ENCODE measurements around the gene OPN1LW.
A peak's percentile ranks its signal among the peaks of the same experiment; 100 is the strongest.
"Not testable (repeated sequence)": the region's sequence is repeated elsewhere in the genome, so short reads cannot be mapped to it uniquely, and the experiment has no call there.

OPN1LW gene

DNA sequence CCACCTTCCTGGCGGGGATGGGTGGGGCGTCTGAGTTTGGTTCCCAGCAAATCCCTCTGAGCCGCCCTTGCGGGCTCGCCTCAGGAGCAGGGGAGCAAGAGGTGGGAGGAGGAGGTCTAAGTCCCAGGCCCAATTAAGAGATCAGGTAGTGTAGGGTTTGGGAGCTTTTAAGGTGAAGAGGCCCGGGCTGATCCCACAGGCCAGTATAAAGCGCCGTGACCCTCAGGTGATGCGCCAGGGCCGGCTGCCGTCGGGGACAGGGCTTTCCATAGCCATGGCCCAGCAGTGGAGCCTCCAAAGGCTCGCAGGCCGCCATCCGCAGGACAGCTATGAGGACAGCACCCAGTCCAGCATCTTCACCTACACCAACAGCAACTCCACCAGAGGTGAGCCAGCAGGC, at the start of gene OPN1LW:
OPN1LW (plus strand) TSS at position 234 of the 400 bp plus-strand sequence; CDS start at position 275, 41 bp downstream.
- not testable (repeated sequence) for H3K27ac ChIP-seq (ENCODE audit: low read length); H3K9me3 ChIP-seq (ENCODE audit: control insufficient read depth in 2 of 2, low read length in 2 of 2); H3K9ac ChIP-seq (ENCODE audit: low read length in 2 of 2); H3K27me3 ChIP-seq (ENCODE audit: control insufficient read depth in 1 of 2, insufficient read depth in 2 of 2, low read length in 2 of 2); H3K36me3 ChIP-seq (ENCODE audit: control insufficient read depth in 2 of 2, insufficient read depth in 2 of 2, low read length in 2 of 2); H3K4me1 ChIP-seq (ENCODE audit: control insufficient read depth, insufficient read depth, low read length); H3K4me3 ChIP-seq (ENCODE audit: low read length in 2 of 2)

DNA sequence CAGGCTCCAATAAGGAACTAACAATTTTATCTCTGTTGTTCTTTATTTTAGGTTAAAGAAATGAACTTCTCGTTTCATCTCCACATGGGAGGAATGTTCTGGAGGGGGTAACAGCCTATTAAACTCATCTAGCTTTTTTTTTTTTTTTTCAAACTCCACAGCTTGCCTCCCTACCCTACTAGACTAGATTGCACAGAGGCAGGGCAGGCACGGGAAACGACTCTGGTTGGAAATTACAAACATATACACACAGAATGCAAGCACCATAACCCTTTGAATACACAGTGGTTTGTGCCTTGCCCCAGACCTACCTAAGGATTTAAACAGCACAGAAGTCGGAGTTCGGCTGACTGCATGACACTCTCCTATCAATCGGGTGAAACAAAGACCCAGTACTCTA, 49.2 kb upstream of the OPN1LW start:
- H3K27me3 ChIP-seq (ENCODE audit: control insufficient read depth in 1 of 2, insufficient read depth in 2 of 2, low read length in 2 of 2) = peaks cover 0 to 2% of the 10 kb centered on the region in 2 donors
- H3K9ac ChIP-seq (ENCODE audit: low read length in 2 of 2) = peak overlapping the region in 1 of 2 donors; percentile 80
- H3K4me3 ChIP-seq (ENCODE audit: low read length in 2 of 2) = peak overlapping the region; percentile 82 to 83
- H3K27ac ChIP-seq (ENCODE audit: low read length) = no peak overlapping the region
- H3K4me1 ChIP-seq (ENCODE audit: control insufficient read depth, insufficient read depth, low read length) = peaks cover 32% of the 10 kb centered on the region
- H3K36me3 ChIP-seq (ENCODE audit: control insufficient read depth in 2 of 2, insufficient read depth in 2 of 2, low read length in 2 of 2) = no peaks in the 10 kb centered on the region
- H3K9me3 ChIP-seq (ENCODE audit: control insufficient read depth in 2 of 2, low read length in 2 of 2) = no peaks in the 10 kb centered on the region

DNA sequence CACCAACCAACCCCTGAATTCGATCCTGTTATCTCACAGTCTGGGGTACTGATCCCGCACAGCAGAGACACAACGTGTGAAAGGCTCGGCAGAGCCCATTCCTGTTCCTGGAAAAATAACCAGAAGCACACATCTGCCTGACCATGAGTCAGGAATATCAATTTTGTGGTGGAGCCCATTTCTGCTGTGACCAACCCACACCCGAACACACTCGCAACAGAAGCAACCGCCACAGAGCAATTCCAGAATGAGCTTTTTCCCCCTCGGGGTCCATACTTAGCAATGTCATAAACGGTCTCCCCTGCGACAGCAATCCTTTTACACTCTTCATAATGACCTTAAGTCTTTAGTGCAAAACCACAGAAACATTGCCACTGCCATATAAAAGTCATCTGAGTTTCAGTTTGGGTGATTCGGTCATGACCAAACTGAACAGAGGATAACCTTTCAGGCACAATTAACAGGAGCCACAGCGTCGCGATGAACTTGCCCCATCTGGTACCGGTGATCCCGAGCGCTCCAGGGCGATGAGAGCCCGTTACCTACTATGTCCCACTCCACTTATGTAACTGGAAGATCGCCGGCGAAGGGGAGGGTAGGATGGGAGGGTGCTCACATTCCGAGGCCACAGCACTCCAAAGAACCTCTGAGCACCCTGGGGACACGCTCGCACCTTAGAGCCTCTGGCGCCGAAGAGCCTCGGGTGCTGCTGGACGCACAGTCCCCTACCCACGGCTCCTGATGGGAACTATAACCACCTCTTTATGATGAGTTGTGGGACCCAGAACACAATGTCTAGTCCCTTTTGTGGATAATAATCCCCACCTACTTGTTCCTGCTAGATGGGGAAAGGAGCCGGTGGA, 47.7 kb upstream of the OPN1LW start:
- H3K9me3 ChIP-seq (ENCODE audit: control insufficient read depth in 2 of 2, low read length in 2 of 2) = no peaks in the 10 kb centered on the region
- no peaks in the 10 kb centered on the region for H3K36me3 ChIP-seq (ENCODE audit: control insufficient read depth in 2 of 2, insufficient read depth in 2 of 2, low read length in 2 of 2)
- H3K27ac ChIP-seq (ENCODE audit: low read length) = peak overlapping the region; percentile 75
- H3K4me1 ChIP-seq (ENCODE audit: control insufficient read depth, insufficient read depth, low read length) = peaks cover 32% of the 10 kb centered on the region
- peak overlapping the region; percentile 79 to 80 for H3K9ac ChIP-seq (ENCODE audit: low read length in 2 of 2)
- H3K4me3 ChIP-seq (ENCODE audit: low read length in 2 of 2) = peak overlapping the region; percentile 82 to 83
- H3K27me3 ChIP-seq (ENCODE audit: control insufficient read depth in 1 of 2, insufficient read depth in 2 of 2, low read length in 2 of 2) = peaks cover 0 to 2% of the 10 kb centered on the region in 2 donors

DNA sequence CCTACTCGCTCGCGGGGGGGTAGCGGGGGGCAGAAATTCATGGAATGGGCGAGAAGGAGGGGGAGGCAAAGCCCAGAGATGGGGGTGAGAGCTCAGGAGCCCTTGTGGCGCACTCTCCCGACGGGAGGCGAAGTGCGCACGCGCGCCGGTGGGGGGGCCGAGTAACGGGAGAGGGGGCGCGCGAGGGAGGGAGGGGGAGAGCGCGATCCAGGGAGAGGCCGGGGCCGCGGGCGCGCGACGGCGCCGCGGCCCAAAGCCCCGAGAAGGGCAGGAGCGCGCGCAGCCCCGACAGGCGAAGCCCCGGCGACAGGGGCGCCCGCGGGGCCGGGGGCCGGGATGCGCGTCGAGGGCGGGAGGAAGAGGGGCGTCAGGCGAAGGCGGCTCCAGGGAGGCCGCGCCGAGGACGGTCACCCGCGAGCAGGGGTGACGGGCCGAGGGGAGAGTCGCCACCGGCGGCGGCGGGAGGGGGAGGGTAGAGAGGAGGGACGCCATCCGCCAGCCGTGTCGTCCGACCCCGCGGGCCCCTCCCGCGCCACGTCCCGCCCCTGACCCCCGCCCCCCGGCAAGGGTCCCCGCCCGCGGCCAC, 46.9 kb upstream of the OPN1LW start:
- H3K36me3 ChIP-seq (ENCODE audit: control insufficient read depth in 2 of 2, insufficient read depth in 2 of 2, low read length in 2 of 2) = no peaks in the 10 kb centered on the region
- H3K27ac ChIP-seq (ENCODE audit: low read length) = peak overlapping the region; percentile 75
- peaks cover 27% of the 10 kb centered on the region for H3K4me1 ChIP-seq (ENCODE audit: control insufficient read depth, insufficient read depth, low read length)
- H3K9me3 ChIP-seq (ENCODE audit: control insufficient read depth in 2 of 2, low read length in 2 of 2) = no peaks in the 10 kb centered on the region
- peak overlapping the region; percentile 82 to 83 for H3K4me3 ChIP-seq (ENCODE audit: low read length in 2 of 2)
- H3K27me3 ChIP-seq (ENCODE audit: control insufficient read depth in 1 of 2, insufficient read depth in 2 of 2, low read length in 2 of 2) = peaks cover 0 to 2% of the 10 kb centered on the region in 2 donors
- H3K9ac ChIP-seq (ENCODE audit: low read length in 2 of 2) = peak overlapping the region; percentile 79 to 80

DNA sequence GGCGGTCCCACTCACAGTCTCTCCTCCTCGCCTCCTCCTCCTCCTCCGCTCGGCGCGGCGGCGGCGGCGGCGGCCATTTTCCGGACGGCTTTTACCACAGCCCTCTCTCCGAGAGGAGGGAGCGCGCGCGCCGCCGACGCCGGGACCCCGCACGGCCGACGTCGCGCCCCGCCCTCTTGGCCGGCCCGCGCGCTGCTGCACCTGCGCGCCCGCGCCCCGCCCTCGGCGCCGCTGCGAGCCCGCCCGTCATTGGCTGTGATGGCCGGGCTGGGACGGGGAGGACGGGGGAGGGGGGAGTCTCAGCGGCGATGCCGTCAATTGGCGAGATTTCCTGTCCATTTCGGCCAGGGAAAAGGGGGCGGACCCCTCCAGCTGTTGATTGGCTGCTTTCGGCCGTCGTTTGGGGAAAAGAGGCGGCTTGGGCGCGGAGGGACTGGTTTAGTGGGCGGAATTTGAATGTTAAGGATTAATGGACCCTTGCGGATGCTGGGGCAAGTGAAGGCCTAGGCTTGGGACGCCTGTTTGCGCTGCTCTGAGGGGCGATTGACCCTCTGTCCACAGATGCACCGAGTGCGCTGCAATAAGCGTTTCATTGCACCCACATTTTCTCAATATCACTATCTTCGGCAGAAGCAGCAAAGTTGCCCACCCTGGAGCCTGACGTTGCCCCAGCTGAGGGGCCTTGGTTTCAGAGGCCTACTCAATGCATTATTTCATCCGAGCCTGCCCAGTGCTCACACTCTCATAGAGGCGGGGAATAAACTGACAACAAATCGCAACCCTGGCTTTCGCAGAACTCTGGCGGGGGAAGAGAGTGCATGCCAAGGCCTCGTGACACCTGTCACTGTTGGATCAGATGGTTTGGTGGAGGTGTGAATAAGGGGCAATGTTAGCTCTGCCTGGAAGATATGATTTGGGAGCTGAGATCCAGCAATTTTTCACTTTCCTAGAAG, 46.2 kb upstream of the OPN1LW start, which contains the start of gene MECP2:
MECP2 (minus strand) TSS at position 129 of the 953 bp plus-strand sequence.
- H3K4me1 ChIP-seq (ENCODE audit: control insufficient read depth, insufficient read depth, low read length) = peaks cover 21% of the 10 kb centered on the region
- H3K9ac ChIP-seq (ENCODE audit: low read length in 2 of 2) = peak within 1 kb of the TSS; percentile 79 to 80
- H3K9me3 ChIP-seq (ENCODE audit: control insufficient read depth in 2 of 2, low read length in 2 of 2) = no peaks in the 10 kb centered on the region
- H3K27me3 ChIP-seq (ENCODE audit: control insufficient read depth in 1 of 2, insufficient read depth in 2 of 2, low read length in 2 of 2) = peaks cover 0 to 2% of the 10 kb centered on the region in 2 donors
- no peaks in the 10 kb centered on the region for H3K36me3 ChIP-seq (ENCODE audit: control insufficient read depth in 2 of 2, insufficient read depth in 2 of 2, low read length in 2 of 2)
- peak within 1 kb of the TSS; percentile 75 for H3K27ac ChIP-seq (ENCODE audit: low read length)
- peak within 1 kb of the TSS; percentile 82 to 83 for H3K4me3 ChIP-seq (ENCODE audit: low read length in 2 of 2)

DNA sequence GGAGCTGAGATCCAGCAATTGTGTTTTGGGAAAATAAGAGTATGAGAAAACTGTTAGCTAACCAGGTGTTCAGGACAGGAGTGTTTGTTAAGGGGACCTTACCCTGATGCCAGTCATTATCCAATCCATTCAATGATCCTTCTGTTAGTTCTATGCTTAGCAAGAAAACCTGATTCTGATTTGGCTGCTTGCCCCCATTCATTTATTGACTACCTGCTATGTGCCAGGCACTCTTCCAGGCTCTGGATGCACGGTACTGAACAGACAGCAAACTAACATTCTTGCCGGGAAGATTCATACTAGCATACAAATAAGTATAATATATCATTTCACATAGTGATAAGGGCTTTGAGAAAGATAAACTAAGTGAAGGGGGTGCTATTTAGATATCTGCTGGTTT, 45.5 kb upstream of the OPN1LW start:
- Histone ChIP-seq H3K27ac (ENCODE audit: low read length) (no peak overlapping the region), H3K4me3 (ENCODE audit: low read length in 2 of 2) (no peak overlapping the region), H3K9ac (ENCODE audit: low read length in 2 of 2) (no peak overlapping the region), H3K4me1 (ENCODE audit: control insufficient read depth, insufficient read depth, low read length) (peaks cover 21% of the 10 kb centered on the region), H3K36me3 (ENCODE audit: control insufficient read depth in 2 of 2, insufficient read depth in 2 of 2, low read length in 2 of 2) (no peaks in the 10 kb centered on the region), H3K9me3 (ENCODE audit: control insufficient read depth in 2 of 2, low read length in 2 of 2) (no peaks in the 10 kb centered on the region), H3K27me3 (ENCODE audit: control insufficient read depth in 1 of 2, insufficient read depth in 2 of 2, low read length in 2 of 2) (peaks cover 0 to 2% of the 10 kb centered on the region in 2 donors)

DNA sequence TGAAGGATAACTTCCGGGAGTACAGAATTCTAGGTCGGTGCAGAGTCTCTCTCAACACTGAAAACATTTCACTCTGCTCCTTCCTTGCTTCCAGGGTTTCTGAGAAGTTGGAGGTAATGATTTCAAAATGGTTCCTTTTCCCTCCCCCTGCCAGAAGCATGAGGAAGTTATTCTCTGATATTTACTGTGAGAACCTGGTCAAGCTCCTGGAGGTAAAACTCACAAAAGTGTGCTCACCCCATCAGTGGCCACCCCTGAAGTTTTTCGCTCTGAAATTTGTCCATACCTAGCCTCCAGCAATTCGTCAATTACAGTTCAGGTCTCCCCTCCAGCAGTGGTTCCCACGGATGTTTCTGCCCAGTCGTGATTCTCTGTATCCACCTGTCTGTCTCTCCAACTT, 30.3 kb upstream of the OPN1LW start:
- H3K36me3 ChIP-seq (ENCODE audit: control insufficient read depth in 2 of 2, insufficient read depth in 2 of 2, low read length in 2 of 2) = no peaks in the 10 kb centered on the region
- H3K4me1 ChIP-seq (ENCODE audit: control insufficient read depth, insufficient read depth, low read length) = no peaks in the 10 kb centered on the region
- peaks cover 0 to 4% of the 10 kb centered on the region in 2 donors for H3K9me3 ChIP-seq (ENCODE audit: control insufficient read depth in 2 of 2, low read length in 2 of 2)
- H3K4me3 ChIP-seq (ENCODE audit: low read length in 2 of 2) = no peak overlapping the region
- peaks cover 0 to 7% of the 10 kb centered on the region in 2 donors for H3K27me3 ChIP-seq (ENCODE audit: control insufficient read depth in 1 of 2, insufficient read depth in 2 of 2, low read length in 2 of 2)
- H3K27ac ChIP-seq (ENCODE audit: low read length) = no peak overlapping the region
- H3K9ac ChIP-seq (ENCODE audit: low read length in 2 of 2) = no peak overlapping the region

DNA sequence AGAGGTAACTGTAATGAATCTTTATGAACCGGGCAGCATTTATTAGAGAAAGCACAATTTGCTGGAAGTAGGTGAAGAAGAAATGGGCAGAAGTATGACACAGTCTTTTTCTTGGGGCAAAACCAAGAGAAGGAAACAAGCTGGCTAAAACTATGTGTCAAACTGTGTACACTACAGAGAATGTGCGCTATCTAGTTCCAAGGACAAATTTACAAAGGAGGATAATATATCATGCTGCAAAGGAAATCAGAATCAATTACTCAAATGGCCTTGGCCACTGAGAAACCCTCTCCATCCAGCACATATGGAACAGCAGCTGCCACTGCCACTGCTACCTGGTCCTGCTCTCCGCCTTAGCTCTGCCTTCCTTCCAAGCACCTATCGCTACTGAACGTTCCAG, 29.4 kb upstream of the OPN1LW start:
- Histone ChIP-seq H3K4me1 (ENCODE audit: control insufficient read depth, insufficient read depth, low read length) (no peaks in the 10 kb centered on the region), H3K4me3 (ENCODE audit: low read length in 2 of 2) (no peak overlapping the region), H3K27ac (ENCODE audit: low read length) (no peak overlapping the region), H3K9ac (ENCODE audit: low read length in 2 of 2) (no peak overlapping the region), H3K27me3 (ENCODE audit: control insufficient read depth in 1 of 2, insufficient read depth in 2 of 2, low read length in 2 of 2) (peaks cover 0 to 7% of the 10 kb centered on the region in 2 donors), H3K36me3 (ENCODE audit: control insufficient read depth in 2 of 2, insufficient read depth in 2 of 2, low read length in 2 of 2) (no peaks in the 10 kb centered on the region), H3K9me3 (ENCODE audit: control insufficient read depth in 2 of 2, low read length in 2 of 2) (peaks cover 0 to 4% of the 10 kb centered on the region in 2 donors)

DNA sequence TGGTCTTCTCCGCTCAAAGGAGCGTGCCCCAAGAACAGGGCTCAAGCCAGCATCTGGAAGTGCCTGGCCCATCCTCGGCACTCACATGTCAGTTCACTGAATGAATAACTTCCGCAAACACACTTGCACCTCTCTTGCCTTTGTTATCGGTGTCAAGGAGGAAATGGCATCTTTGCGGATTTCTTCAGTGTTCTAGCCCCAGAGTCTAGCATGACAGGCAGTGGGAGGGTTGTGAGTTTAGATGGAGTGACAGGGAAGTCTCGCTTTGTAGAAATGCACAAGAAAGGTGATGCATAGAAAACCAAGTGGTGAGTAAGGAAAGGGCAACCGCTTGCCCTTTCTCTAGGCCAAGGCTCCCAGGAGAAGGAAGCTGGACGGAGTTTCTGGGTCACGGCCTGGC, 29.0 kb upstream of the OPN1LW start:
- Histone ChIP-seq H3K27ac (ENCODE audit: low read length) (no peak overlapping the region), H3K9me3 (ENCODE audit: control insufficient read depth in 2 of 2, low read length in 2 of 2) (peaks cover 0 to 4% of the 10 kb centered on the region in 2 donors), H3K9ac (ENCODE audit: low read length in 2 of 2) (no peak overlapping the region), H3K27me3 (ENCODE audit: control insufficient read depth in 1 of 2, insufficient read depth in 2 of 2, low read length in 2 of 2) (peaks cover 0 to 7% of the 10 kb centered on the region in 2 donors), H3K4me3 (ENCODE audit: low read length in 2 of 2) (no peak overlapping the region), H3K36me3 (ENCODE audit: control insufficient read depth in 2 of 2, insufficient read depth in 2 of 2, low read length in 2 of 2) (no peaks in the 10 kb centered on the region), H3K4me1 (ENCODE audit: control insufficient read depth, insufficient read depth, low read length) (no peaks in the 10 kb centered on the region)

DNA sequence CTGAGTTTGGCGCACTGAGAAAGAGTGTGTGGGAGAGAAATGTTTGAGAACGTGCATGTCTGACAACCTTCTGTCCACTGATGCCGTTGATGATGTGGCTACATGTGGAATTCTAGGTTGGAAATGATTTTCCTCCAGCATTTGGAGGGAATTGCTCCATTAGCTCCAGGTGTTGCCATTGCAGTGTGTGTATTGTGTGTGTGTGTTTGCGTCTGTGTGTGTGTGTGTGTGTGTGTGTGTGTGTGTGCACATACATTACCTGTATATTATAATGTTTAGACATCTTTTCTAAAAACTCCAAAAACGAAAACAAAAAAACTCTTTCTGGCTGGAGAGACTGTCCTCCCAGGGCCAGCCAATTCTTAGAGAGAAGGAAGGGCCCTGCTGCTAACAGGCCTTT, 28.3 kb upstream of the OPN1LW start:
- Histone ChIP-seq H3K27ac (ENCODE audit: low read length) (no peak overlapping the region), H3K9ac (ENCODE audit: low read length in 2 of 2) (no peak overlapping the region), H3K36me3 (ENCODE audit: control insufficient read depth in 2 of 2, insufficient read depth in 2 of 2, low read length in 2 of 2) (no peaks in the 10 kb centered on the region), H3K27me3 (ENCODE audit: control insufficient read depth in 1 of 2, insufficient read depth in 2 of 2, low read length in 2 of 2) (peaks cover 0 to 7% of the 10 kb centered on the region in 2 donors), H3K4me1 (ENCODE audit: control insufficient read depth, insufficient read depth, low read length) (no peaks in the 10 kb centered on the region), H3K4me3 (ENCODE audit: low read length in 2 of 2) (no peak overlapping the region), H3K9me3 (ENCODE audit: control insufficient read depth in 2 of 2, low read length in 2 of 2) (peaks cover 0 to 7% of the 10 kb centered on the region in 2 donors)

Measured in stomach smooth muscle (tissue), 2 donors.